A549 (cell line): Measurements from ENCODE around the gene TACC3. TPM values are rescaled to one million over a fixed set of nuclear protein-coding genes. Genes with fewer than 3 reads are reported as not detected.

Experiments used
- ATAC-seq, 2 experiments: fragments of 200-7000 bp in 1 of 2; fragments of >200 bp in 1 of 2; cut with Nextera tagmentation in 1 of 2; cut with Tn5 transposase in 1 of 2; 3 replicates each; pipeline versions ENCODE4 v1.8.0 to v1.9.1; 2018 to 2020; ENCODE audit warnings: mild to moderate bottlenecking in 1 of 2, moderate library complexity in 1 of 2
- CTCF ChIA-PET: fragments of 300-600 bp; sonication (Branson Sonifier 250); formaldehyde crosslinking; extraction: SDS; loops from one replicate; lab custom pipeline; 2021; ENCODE audit warnings: antibody characterized with exemption, inconsistent platforms; lab: Yijun Ruan, JAX
- POLR2A ChIA-PET: fragments of 350-600 bp; formaldehyde crosslinking; extraction: SDS; loops from one replicate; lab custom pipeline; 2021; ENCODE audit warnings: antibody characterized with exemption, inconsistent platforms; lab: Yijun Ruan, JAX
- DNase-seq, 2 experiments: peaks; one replicate each; pipeline versions ENCODE4 v3.0.0 to v3.0.0-alpha.2; 2011 to 2016; ENCODE audit warnings: low read depth in 1 of 2, low spot score in 1 of 2
- FAIRE-seq: peaks from 2 replicates; lab custom pipeline; 2011; peaks lifted over from hg19 to GRCh38; lab: Jason Lieb, UNC
- H3K27ac ChIP-seq, 2 experiments: fragments of >200 bp; sonication (Bioruptor Twin); formaldehyde crosslinking; 3 replicates each; pipeline ENCODE4 v1.5.1; 2016 to 2017
- H3K4me1 ChIP-seq: fragments of >200 bp; sonication (Bioruptor Twin); formaldehyde crosslinking; 3 replicates; pipeline ENCODE4 v1.6.1; 2016
- H3K4me2 ChIP-seq: fragments of >200 bp; sonication (Bioruptor Twin); formaldehyde crosslinking; 3 replicates; pipeline ENCODE4 v1.6.1; 2016
- H3K4me3 ChIP-seq: fragments of >200 bp; sonication (Bioruptor Twin); formaldehyde crosslinking; 3 replicates; pipeline ENCODE4 v1.5.1; 2016
- H3K9me3 ChIP-seq: fragments of >200 bp; sonication (Bioruptor Twin); formaldehyde crosslinking; 3 replicates; pipeline ENCODE4 v1.6.1; 2016
- CBX8 ChIP-seq: fragments of 200-600 bp; sonication (generic); IDR thresholded peaks from 2 replicates; pipeline ENCODE4 v1.6.1; 2016
- EHF ChIP-seq: fragments of 250-450 bp; sonication (Bioruptor Pico); IDR thresholded peaks from 2 replicates; pipeline ENCODE4 v1.5.0; 2020; ENCODE audit warnings: mild to moderate bottlenecking
- EHMT2 ChIP-seq: fragments of 200-600 bp; sonication (generic); IDR thresholded peaks from 2 replicates; pipeline ENCODE4 v1.6.1; 2016; ENCODE audit warnings: antibody characterized with exemption, low read depth, mild to moderate bottlenecking, moderate library complexity
- ESRRA ChIP-seq: fragments of 150-350 bp; IDR thresholded peaks from 2 replicates; pipeline ENCODE4 v1.6.1; 2014; ENCODE audit warnings: mild to moderate bottlenecking, low read length, borderline replicate concordance
- FOSB ChIP-seq: fragments of 250-450 bp; sonication (Bioruptor Pico); IDR thresholded peaks from 2 replicates; pipeline ENCODE4 v1.5.0; 2020; ENCODE audit warnings: mild to moderate bottlenecking, moderate library complexity
- FOSL2 ChIP-seq, 2 experiments: fragments of 450-650 bp in 1 of 2; fragments of >200 bp in 1 of 2; sonication (Bioruptor Twin) in 1 of 2; formaldehyde crosslinking; IDR thresholded peaks; 2 replicates each; pipeline versions ENCODE4 v1.5.0 to v1.6.1; 2016 to 2020; ENCODE audit warnings: mild to moderate bottlenecking in 1 of 2, moderate library complexity in 1 of 2
- FOXS1 ChIP-seq: fragments of 250-450 bp; sonication (Bioruptor Pico); IDR thresholded peaks from 2 replicates; pipeline ENCODE4 v1.5.0; 2020; ENCODE audit warnings: mild to moderate bottlenecking, moderate library complexity
- HDAC2 ChIP-seq: fragments of 200-600 bp; sonication (generic); IDR thresholded peaks from 2 replicates; pipeline ENCODE4 v1.6.1; 2016
- HMGXB4 ChIP-seq: fragments of 250-450 bp; sonication (Bioruptor Pico); IDR thresholded peaks from 2 replicates; pipeline ENCODE4 v1.5.0; 2021; ENCODE audit warnings: mild to moderate bottlenecking, moderate library complexity, borderline replicate concordance
- HOXA7 ChIP-seq: fragments of 250-450 bp; sonication (Bioruptor Pico); IDR thresholded peaks from 2 replicates; pipeline ENCODE4 v1.5.0; 2020; ENCODE audit warnings: mild to moderate bottlenecking, moderate library complexity
- HOXB5 ChIP-seq: fragments of 250-450 bp; sonication (Bioruptor Pico); IDR thresholded peaks from 2 replicates; pipeline ENCODE4 v1.5.0; 2020; ENCODE audit warnings: mild to moderate bottlenecking, moderate library complexity
- KDM1A ChIP-seq: fragments of 200-600 bp; sonication (generic); IDR thresholded peaks from 2 replicates; pipeline ENCODE4 v1.6.1; 2016; ENCODE audit warnings: low read depth, mild to moderate bottlenecking
- PBX3 ChIP-seq: IDR thresholded peaks from 2 replicates; pipeline ENCODE4 v1.6.1; 2012
- POLR2A ChIP-seq: IDR thresholded peaks from 2 replicates; pipeline ENCODE4 v1.6.1; 2012; ENCODE audit warnings: mild to moderate bottlenecking, low read length
- POLR2AphosphoS2 ChIP-seq: conservative IDR thresholded peaks from 2 replicates; pipeline ENCODE4 v1.6.1; 2012; ENCODE audit warnings: low read length, improper control_type of control experiment, inconsistent platforms
- REST ChIP-seq: fragments of 200-600 bp; sonication (generic); IDR thresholded peaks from 2 replicates; pipeline ENCODE4 v1.6.1; 2016; ENCODE audit warnings: antibody characterized with exemption, mild to moderate bottlenecking, moderate library complexity
- SREBF2 ChIP-seq: fragments of 450-650 bp; IDR thresholded peaks from 2 replicates; pipeline ENCODE4 v1.6.1; 2014; ENCODE audit warnings: mild to moderate bottlenecking, moderate library complexity
- TFCP2L1 ChIP-seq: fragments of 250-450 bp; sonication (Bioruptor Pico); IDR thresholded peaks from 2 replicates; pipeline ENCODE4 v1.5.0; 2021; ENCODE audit warnings: mild to moderate bottlenecking
- ZC3H11A ChIP-seq: fragments of 450-650 bp; IDR thresholded peaks from 2 replicates; pipeline ENCODE4 v1.6.1; 2014; ENCODE audit warnings: antibody characterized with exemption, mild to moderate bottlenecking
- ZFP36 ChIP-seq: fragments of 450-650 bp; IDR thresholded peaks from 2 replicates; pipeline ENCODE4 v1.6.1; 2014; ENCODE audit warnings: borderline replicate concordance; ENCODE audit not compliant: partially characterized antibody
- WGBS: methylation state at CpG from one replicate; pipeline ENCODE4 v1.1.6; 2017; ENCODE audit errors: missing lambda C conversion rate; 5-methylcytosine and 5-hydroxymethylcytosine counted together
- polyA plus RNA-seq, 4 experiments: library from polyadenylated mRNA; depleted of rRNA in 3 of 4; stranded (reverse); fragments of >200 nt; fragmentation: RNase III in 1 of 4; extraction: RNeasy Plus Mini Kit Qiagen cat#74134 plus additional on column Dnase treatment in 1 of 4; gene quantifications; 2 replicates in 3 of 4; 3 replicates in 1 of 4; pipeline ENCODE4 v1.2.3, GENCODE V29; 2011 to 2017
- TF ChIP-seq, protein P1 (sequence below): fragments of >200 bp; sonication (Bioruptor Twin); formaldehyde crosslinking; IDR thresholded peaks from 2 replicates; pipeline ENCODE4 v1.6.1; 2016

The TACC3 gene
- polyA plus RNA-seq, 2 of the 4 experiments (the other 2 are of a cell fraction): 25.9 to 70.6 TPM

DNA sequence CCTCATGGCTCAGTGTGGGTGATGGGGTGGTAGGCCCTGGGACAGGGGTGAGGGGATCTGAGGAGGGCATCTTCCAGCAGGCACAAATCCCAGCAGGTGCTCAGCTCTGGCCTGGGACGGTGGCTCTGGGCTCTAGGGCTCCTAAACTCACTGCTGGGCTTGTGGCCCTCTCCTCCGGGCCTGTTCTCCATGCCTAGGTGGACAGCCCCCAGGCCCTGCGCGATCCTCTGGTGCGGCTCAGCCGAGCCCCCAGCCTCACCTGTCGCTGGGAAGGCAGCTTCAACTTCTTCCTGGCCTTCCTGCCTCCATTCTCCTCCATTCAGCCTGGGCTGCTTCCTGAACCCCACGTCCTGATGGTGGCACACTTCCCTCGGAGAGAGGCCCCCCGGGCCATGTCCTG is 52.4 kb downstream of the TACC3 start:
- Histone ChIP-seq H3K4me3 (no peak overlapping the region), H3K4me2 (no peak overlapping the region), H3K9me3 (no peaks in the 10 kb centered on the region), H3K27ac (0 out of 6 replicates have a peak overlapping the region, but pooled peaks of 1 of the 2 experiments have one; percentile 21), H3K4me1 (peaks cover 26% of the 10 kb centered on the region)
- ChIA-PET CTCF (interaction anchor here (1.0 to 3.0 kb wide), 3 partner anchors 25 to 53 kb away, joined by 3 to 10 read pairs (median 6); partner anchors contain the start of genes TACC3 and TMEM129), POLR2A (no interaction called here)
- no peak for DNase-seq
- WGBS: 44% methylated on average over 3 of the region's 10 CpGs
- FAIRE-seq: no peak
- no peak for ATAC-seq
- TF ChIP-seq TFCP2L1 (CRISPR knock-in tag) (no peak), ZC3H11A (no peak), FOSB (CRISPR knock-in tag) (no peak), SREBF2 (no peak), POLR2A (no peak), HOXA7 (CRISPR knock-in tag) (no peak), HOXB5 (CRISPR knock-in tag) (no peak), HDAC2 (no peak), HMGXB4 (no peak), EHMT2 (no peak), FOXS1 (no peak), KDM1A (no peak), EHF (CRISPR knock-in tag) (no peak), FOSL2 (IDR thresholded peaks at IDR 0.05) (no peak), FOSL2 (CRISPR knock-in tag; IDR thresholded peaks at IDR 0.05) (no peak), POLR2AphosphoS2 (no peak), ESRRA (no peak)
- TF ChIP-seq, protein P1, sequence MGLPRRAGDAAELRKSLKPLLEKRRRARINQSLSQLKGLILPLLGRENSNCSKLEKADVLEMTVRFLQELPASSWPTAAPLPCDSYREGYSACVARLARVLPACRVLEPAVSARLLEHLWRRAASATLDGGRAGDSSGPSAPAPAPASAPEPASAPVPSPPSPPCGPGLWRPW: no peak

- no peak overlapping the region for H3K4me2 ChIP-seq
- WGBS: 71% methylated on average over 7 of the region's 23 CpGs
- no peaks in the 10 kb centered on the region for H3K9me3 ChIP-seq
- FAIRE-seq: no peak
- peak; percentile 40 to 42; a peak in 5 of 6 replicates for ATAC-seq
- no peak overlapping the region for H3K4me3 ChIP-seq
- POLR2A ChIA-PET: no interaction called here
- DNase-seq: peak in 1 of 2 experiments; percentile 48
- H3K27ac ChIP-seq: peak overlapping the region in 1 of 2 experiments; percentile 83; a peak in 3 of 6 replicates
- TF ChIP-seq REST: no peak
- no peak for TF ChIP-seq CBX8
- peak; percentile 73 for TF ChIP-seq ZFP36
- no peak for TF ChIP-seq KDM1A
- TF ChIP-seq PBX3: no peak
- TF ChIP-seq, all 56 proteins: peak for 1
- peaks cover 25% of the 10 kb centered on the region for H3K4me1 ChIP-seq
- CTCF ChIA-PET: interaction anchor here (2.8 to 3.0 kb wide), 2 partner anchors 8 to 27 kb away, joined by 9 to 10 read pairs; no protein-coding TSS in a partner anchor
Measured at GRCh38 chr4:1775731-1776500, 54.6 kb downstream of the TACC3 start.
